ENCODE results near the gene KPNB1.

- TF ChIP-seq CTCF (conservative IDR thresholded peaks at IDR 0.05; ENCODE audit: low read depth, low read length) (no peak), EZH2 (IDR thresholded peaks at IDR 0.05; ENCODE audit: low read length, unreplicated experiment) (no peak)
Measured at GRCh38 chr17:47730681-47731080, 81.0 kb downstream of the KPNB1 start.

Data from PC-3 (cell line).